GM10266 (cell line): Measurements from ENCODE around the gene TCERG1L.

Experiments
- DNase-seq: peaks from one replicate; pipeline ENCODE4 v3.0.0; 2012; ENCODE audit errors: extremely low spot score
- CTCF ChIP-seq: IDR thresholded peaks from 2 replicates; pipeline ENCODE4 v1.5.1; 2012; ENCODE audit warnings: mild to moderate bottlenecking, low read depth; ENCODE audit not compliant: control insufficient read depth, insufficient read depth; ENCODE audit errors: missing control alignments

TCERG1L gene

GRCh38 chr10:131055437-131055836 lies 256.1 kb downstream of the TCERG1L start:
- DNase-seq, result no peak
- no peak for TF ChIP-seq CTCF

GRCh38 chr10:131053192-131053591 lies 258.3 kb downstream of the TCERG1L start:
- DNase-seq, result no peak
- TF ChIP-seq CTCF, result no peak

GRCh38 chr10:131050162-131050766 lies 261.3 kb downstream of the TCERG1L start:
- DNase-seq, result no peak
- no peak for TF ChIP-seq CTCF

GRCh38 chr10:131049016-131049415 lies 262.5 kb downstream of the TCERG1L start:
- no peak for DNase-seq
- TF ChIP-seq CTCF, result no peak

- TF ChIP-seq CTCF, result no peak
Observed at GRCh38 chr10:131048606-131049005, 262.9 kb downstream of the TCERG1L start.

GRCh38 chr10:131047501-131047900 lies 264.0 kb downstream of the TCERG1L start:
- TF ChIP-seq CTCF, result no peak
- DNase-seq, result no peak

More at GRCh38 chr10:131048606-131049005, 262.9 kb downstream of the TCERG1L start:
- no peak for DNase-seq

- no peak for DNase-seq
- TF ChIP-seq CTCF, result no peak
Observed at GRCh38 chr10:131046194-131046593, 265.3 kb downstream of the TCERG1L start.
